Renal pelvis (tissue), 4 donors: ENCODE data around the gene NSUN2. TPM values are rescaled to one million over a fixed set of nuclear protein-coding genes. Genes with fewer than 3 reads are reported as not detected.
A peak's percentile ranks its signal among the peaks of the same experiment; 100 is the strongest.
"Not testable (repeated sequence)": the region's sequence is repeated elsewhere in the genome, so short reads cannot be mapped to it uniquely, and the experiment has no call there.

Source experiments
- DNase-seq: peaks from one replicate; pipeline ENCODE4 v3.0.0-alpha.2; 2013
- polyA plus RNA-seq, 3 donors: library from polyadenylated mRNA; unstranded; fragments of 120-200 nt; gene quantifications; one replicate each; pipeline ENCODE4 v1.2.1, GENCODE V29; 2013; ENCODE audit not compliant: insufficient read length in 3 of 3

Gene NSUN2
- polyA plus RNA-seq, 3 donors = 46.1 to 101 (median 61.8) TPM

DNA sequence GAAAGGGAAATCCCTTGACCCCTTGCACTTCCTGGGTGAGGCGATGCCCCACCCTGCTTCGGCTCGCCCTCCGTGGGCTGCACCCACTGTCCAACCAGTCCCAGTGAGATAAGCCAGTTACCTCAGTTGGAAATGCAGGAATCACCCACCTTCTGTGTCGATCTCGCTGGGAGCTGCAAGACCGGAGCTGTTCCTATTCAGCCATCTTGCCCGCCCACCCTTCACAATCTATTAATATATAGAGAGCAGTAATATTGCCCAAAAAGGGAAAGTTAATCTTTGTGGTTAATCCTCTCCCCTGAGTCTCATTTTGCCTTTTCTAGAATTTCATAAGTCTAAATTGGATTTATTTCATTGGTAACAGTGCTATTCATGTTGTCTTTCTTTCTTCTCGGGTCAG is 16.8 kb upstream of the NSUN2 start:
- DNase-seq = no peak

DNA sequence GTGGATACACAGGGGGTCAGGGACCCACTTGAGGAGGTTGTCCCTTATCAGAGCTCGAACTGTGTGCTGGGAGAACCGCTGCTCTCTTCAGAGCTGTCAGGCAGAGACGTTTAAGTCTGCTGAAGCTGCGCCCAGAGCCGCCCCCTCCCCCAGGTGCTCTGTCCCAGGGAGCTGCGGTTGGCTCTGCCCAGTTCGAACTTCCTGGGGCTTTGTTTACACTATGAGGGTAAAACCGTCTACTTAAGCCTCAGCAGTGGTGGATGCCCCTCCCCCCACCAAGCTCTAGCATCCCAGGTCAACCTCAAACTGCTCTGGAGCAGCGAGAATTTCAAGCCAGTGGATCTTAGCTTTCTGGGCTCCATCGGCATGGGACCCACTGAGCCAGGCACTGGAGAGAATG is 16.3 kb upstream of the NSUN2 start:
- no peak for DNase-seq

DNA sequence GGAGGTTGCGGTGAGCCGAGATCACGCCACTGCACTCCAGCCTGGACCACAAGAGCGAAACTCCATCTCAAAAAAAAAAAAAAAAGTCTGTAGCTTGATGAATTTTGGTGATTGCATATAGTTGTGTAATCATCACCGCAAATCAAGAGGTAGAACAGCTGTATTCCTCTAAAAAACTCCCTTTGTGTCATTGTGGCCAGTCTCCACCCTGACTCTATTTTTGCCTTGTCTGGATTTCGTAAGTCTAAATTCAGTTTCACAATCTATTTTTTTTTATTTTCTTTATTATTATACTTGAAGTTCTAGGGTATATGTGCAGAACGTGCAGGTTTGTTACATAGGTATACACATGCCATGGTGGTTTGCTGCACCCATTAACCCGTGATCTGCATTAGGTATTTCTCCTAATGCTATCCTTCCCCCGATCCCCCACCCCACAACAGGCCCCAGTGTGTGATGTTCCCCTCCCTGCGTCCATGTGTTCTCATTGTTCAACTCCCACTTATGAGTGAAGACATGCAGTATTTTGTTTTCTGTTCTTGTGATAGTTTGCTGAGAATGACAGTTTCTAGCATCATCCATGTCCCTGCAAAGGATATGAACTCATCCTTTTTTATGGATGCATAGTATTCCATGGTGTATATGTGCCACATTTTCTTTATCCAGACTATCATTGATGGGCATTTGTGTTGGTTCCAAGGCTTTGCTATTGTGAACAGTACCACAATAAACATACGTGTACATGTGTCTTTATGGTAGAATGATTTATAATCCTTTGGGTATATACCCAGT is 12.9 kb upstream of the NSUN2 start:
- not testable (repeated sequence) for DNase-seq

DNA sequence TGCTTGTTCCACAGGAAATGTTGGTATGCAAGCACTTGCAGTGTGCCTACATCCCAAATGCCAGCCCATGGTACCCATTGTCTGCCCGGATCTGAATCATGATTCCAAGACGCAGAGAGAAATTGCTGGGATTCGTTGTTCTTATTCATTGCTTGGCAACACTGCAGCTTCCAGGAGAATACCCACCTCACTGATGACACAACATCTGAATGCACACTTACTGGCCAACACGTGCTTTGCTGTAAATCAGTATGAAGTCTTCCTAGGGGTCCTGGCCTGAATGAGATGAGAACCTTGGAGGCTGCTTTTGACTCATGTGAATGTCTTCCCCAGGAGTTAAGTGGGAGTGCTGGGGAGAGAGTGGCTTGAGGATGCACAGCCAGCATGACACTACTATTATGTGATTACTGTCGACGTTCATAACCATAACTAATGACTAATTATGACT is 12.0 kb upstream of the NSUN2 start:
- no peak for DNase-seq

DNA sequence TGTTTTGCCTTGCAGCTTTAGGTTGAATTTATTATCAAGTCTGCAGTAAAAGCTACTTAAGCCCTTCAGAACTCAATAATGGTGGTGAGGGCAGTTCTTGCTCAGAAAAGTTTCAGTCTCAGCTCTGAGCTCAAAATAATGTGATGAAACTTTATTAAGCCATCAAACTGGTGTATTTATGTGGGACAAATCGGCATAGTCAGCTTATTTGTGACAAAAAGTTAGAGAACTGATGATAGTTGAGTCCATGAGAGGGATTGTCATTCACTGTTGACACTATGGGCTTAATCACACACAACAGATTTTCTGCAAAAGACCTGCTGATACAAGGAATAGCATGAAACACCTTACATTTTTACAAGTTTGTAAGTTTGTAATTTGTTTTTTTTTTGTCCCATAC is 9.8 kb upstream of the NSUN2 start:
- no peak for DNase-seq

DNA sequence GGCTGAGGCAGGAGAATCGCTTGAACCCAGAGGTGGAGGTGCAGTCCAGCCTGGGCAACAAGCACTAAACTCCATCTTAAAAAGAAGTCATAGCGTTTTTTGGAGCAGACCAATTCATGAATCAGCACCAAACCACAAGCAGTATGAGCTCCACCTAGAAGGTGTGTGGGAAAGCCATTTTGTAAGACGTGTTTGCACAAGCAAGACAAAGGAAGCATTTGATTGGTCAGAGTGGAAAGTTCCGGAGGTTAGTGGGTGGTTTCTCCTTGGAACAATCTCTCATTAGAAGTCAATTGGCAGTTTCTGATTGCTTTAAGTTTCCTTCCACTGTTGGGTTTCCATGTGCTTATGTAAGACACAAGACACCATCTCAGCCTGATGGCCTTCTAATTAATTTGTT is 5.4 kb upstream of the NSUN2 start:
- no peak for DNase-seq

DNA sequence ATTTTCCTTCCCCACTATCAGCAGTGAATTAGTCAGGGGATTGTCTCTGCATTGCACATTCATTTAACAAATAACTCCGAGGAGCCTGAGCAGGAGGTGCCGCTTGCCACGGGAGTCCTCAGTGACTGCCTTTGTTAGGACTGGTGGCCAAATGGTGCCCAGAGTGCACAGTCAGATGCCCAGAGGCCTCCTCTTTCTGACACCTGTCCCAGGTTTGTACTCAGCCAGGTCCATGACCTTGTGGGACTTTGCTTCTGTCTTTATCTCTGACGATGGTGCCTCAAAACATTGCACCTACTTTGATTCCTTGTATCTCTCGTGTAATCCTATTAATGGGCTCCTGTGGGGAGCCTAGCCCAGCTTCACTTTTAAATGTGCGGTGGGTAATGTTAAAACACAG is 4.7 kb upstream of the NSUN2 start:
- no peak for DNase-seq

DNA sequence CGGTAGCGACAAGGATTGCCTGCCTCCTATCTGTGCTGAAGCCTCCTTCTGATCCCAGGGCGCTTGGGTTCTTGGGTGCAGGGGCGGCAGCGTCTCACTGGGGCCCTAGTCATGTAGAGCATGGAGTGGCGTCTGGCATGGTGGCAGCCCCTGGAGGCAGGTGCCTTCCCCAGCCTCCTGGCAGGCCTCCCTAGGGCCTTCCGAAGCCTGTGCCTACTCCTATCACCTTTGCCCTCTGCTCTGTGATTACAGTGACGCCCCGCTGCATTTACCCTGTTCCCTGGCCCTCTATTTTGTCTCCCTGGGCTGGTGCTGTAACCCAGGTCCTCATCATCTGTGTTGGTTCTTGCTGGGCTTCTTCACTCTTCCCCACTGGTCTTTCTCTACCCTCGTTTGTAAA is 4.2 kb upstream of the NSUN2 start:
- no peak for DNase-seq

DNA sequence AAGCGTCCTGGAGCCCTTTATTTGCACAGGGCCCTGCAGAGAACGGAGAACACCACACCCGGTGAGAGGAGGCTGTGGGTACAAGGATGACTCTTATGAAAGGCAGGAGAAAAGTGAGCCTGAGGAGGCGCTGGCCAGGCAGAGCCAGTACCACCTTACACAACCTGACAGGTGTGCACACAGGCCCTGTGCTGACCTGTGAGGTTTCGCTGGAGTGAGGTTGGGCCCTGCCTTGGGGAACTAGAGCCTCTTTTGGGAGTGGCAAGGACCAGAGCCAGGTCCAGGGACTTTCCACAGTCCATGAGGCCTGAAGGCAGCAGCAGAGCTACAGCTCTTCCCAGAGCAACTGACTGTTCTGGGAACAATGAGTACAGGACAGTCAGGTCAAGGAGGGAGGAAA is 3.4 kb upstream of the NSUN2 start:
- DNase-seq = no peak

DNA sequence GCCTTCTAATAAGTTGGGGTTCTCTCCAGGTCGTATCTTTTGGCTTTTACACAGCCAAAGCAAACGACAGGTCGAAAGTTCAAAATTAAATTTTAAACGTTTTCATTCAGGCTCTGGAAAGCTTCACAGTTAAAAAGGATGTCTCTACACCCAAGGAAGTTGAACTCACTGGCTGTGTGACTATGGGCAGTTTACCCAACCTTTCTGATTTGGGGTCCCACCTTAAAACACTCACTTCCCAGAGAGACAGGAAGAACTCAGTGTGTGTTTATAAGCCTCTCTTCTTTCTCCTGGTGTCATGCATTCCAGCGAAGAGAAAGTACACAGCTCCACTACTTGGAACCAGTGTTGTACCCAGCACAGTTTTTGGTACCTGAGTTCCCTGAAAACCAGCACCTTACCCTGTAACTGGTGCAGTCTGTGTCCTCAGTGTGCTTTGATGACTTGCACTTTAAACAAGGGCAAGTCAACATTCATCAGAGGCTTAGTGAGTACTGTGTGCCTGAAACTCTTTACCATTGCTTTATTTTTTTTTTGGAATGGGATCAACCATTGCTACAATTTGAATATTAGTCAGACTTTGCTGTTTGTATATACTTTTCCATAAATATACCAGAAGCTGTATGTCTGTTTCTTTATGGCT is 2.1 kb upstream of the NSUN2 start:
- no peak for DNase-seq

DNA sequence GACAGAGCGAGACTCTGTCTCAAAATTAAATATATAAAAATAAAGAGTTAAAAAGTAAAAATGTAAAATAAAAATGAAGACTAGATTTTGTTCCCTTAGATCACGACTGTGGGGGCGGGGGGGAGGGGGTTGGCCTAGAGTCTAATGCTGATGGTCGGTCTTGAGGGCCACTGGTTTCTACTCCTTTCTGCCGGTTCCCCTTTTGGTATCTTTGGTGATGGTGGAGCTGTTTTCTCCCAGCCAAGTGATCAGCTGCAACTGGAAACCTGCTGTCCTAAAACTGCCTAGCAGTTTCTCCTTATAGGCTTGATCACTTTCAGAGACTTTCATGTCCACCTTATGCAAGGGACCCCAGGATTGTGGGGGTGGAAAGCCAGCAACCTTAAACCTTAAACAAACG is 1.5 kb upstream of the NSUN2 start:
- no peak for DNase-seq

DNA sequence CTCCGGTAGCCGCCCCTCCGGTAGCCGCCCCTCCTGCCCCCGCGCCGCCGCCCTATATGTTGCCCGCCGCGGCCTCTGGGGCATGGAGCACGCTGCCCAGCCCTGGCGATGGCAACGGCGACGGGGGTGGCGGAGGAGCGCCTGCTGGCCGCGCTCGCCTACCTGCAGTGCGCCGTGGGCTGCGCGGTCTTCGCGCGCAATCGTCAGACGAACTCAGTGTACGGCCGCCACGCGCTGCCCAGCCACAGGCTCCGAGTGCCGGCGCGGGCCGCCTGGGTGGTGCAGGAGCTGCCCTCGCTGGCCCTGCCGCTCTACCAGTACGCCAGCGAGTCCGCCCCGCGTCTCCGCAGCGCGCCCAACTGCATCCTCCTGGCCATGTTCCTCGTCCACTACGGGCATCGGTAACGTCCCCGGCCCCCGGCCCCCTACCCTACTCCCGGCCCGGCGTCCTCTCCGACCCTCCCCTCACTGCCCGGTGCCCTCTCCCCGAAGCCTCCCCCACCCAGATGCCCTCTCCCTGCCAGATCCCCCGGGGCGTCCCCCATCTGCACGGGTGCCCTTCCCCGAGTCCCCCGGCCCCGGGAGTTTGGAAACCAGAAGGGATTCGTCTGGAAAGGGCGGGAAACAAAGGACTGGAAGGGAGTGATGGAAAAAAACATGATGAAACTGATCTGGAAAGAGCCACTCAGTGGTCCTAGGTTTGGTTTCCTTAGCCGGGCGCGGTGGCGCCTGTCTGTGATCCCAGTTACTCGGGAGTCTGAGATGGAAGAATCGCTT is 813 bp upstream of the NSUN2 start:
- DNase-seq = peak; percentile 24

DNA sequence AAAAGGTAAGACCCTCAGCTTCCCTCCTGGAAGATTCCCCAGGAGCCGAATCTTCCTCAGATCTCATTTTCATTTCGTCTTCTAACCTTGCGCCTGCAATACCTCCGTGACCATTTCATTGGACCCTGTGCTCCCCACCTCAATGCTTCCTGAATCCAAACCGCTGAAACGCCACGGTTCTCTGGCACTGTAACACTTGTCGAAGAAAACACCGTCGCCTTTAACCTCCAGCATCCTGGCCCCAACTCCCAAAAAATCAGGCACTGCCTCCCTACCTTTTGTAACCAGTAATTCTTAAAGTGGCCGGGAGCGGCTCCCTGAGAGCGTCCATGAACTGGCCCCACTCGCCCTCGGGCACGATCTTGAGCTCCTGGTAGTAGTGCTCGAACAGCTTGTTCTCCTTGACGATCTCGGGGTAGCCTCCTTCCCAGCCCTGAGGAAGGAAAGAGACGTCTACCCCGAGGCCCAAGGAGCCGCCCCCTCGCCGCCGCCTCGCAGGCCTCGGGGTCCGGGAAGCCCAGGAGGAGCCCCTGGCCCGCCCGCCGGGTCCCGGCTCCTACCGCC is 438 bp downstream of the NSUN2 start:
- DNase-seq = no peak

DNA sequence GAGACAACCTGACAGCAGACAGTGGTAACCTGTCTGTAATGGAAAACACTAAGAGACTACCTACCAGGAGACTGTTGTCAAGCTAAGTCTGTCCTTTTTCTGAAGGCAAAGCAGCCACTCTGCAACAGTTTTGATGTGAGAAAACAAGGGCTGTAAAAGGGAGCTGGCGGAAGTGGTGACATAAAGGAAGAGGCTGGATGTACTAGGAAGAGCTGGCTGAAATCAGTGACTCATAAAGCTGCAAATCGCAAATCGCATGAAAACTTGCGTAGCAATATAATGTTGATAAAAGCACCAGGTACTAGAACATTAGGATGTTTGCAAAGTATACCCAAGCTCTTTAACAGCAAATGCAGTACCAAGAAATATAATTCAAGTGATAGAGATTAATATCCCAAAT is 1.4 kb downstream of the NSUN2 start:
- no peak for DNase-seq

DNA sequence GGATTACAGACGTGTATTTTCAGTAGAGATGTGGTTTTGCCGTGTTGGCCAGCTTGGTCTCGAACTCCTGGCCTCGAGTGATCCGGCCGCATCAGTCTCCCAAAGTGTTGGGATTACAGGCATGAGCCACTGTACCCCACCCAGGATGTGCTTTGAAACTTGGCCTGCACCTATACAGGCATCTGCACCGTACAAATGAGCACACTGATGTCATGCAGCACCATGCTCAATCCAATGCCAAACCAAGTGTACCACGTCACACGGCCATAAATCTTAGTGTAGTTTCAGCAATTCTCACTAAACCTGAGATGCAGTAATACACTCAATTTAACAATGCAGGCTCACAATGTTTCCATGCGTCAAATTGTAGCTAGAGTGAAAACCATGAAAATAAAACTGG is 6.3 kb downstream of the NSUN2 start:
- DNase-seq = no peak

DNA sequence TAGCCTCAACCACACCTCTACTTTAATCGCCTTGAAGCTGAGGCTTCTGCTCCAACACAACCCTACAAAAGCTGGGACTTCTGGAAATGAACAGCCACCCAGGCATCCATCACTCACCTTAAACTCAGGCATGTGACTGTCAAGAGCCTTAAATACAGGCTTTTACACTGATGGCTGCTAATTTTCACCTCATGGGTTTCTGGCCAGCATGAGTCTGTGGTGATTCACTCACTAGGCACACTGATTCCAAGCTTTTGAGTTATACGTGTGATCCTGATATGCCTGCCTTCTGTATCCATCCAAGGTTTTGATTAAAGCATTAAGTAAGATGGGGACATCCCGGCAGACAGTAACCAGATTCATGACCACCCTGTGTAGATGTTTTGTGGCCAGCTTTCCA is 8.9 kb downstream of the NSUN2 start:
- DNase-seq = no peak

DNA sequence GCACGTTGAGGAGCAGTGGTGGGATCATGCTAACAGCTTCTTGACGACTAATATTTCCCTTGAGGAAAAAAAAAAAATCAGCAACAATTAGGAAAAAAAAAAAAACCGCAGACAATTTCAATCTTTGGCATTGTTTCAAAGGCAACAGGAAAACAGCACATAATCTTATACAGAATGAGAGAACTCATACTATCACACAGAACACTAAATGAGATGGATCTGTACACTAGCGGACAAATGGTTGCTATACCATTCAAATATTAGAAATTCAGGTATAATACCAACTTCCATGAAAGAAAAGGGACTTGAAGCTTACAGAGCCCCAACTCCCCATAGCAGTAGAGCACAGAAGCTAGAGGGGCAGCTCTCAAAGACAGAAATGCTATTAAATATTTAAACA is 9.6 kb downstream of the NSUN2 start:
- no peak for DNase-seq

DNA sequence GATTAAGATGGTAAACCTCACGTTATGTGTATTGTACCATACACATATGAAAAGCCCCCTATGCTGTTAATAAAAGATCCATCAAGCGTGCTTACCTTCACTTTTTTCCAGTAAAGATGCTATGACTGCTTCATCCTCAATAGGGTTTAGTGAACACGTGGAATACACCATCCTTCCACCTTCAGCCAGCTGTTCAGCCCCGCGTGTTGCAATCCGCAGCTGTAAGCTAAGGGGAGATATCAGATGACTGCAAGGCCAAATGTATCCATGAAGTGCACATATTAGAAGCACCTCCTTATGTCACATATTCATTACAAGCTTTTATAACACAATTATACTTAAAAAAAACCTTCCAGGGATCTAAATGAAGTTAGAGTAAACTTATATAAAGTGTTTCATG is 16.2 kb downstream of the NSUN2 start:
- DNase-seq = no peak

DNA sequence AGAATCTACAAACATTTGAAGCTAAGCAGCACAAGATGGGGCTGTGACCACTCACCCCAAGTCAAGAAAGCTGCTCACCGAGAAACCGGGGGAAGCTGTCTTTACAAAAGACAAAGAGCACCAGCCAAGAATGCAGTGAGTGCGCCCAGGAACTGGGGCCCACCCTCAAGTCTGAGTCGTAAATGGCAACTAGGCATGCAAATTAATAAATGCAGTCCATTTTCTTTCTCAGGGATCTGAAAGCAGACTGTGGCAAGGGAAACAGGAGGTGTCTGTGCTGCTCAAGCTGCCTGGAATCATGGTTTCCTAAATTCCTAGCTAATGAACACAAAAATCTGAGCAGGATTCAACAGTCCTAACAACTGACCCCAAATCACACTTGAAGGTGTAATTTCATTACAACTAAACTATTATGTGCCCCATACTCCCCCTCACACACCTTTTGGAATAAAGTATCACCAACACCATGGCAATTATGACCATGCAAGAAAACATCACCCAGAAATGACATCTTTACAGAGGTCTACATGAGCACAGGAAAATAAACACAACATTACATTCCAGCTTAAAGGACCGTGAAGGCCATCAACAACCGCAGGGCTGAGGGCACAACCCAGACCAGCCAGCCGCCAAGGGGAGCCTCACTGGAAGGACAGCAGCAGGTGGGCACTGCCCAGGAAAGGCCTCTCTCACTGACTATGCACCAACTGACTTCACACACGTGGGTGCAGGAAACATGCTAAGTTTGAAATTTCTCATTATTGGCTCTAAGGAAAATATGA is 17.6 kb downstream of the NSUN2 start:
- no peak for DNase-seq

DNA sequence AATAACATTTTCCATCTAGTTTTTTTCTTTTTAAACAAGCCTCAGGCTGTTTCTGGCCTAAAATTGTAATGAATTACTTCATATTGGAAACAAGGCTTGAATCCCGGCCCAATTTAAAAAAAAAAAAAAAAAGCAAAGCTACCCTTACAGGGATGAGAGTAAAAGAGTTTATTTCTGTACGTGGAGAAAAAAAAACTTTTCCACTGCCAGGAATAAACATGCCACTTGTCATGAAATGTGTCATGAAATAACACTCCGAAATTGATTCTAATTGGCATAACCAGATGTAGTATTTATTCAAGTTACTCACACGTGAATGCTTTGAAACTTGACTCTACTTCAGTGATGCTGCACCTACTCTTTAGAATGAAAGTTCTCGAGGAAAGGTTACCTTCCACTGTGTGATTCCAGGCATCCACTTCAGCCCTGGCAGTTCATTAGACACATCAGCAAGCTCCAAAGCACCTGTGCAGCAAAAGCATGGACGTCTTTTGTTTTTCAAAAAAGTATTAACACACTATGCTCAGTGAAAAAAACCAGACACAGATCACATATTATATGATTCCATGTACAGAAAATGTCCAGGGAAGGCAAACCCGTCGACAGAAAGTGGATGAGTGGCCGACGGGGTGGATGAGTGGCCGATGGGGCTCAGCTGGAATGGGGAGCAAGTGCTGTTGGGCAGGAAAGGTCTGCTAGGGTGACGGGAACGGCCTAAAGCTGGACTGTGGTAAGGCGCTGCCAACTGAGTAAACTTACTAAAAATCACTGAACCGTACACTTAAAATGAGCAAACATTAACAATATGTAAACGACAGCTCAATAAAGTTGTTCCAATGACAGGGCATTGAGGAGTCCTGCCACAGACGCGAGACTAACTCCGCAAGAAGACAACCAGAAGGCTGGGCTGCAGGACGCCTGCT is 21.2 kb downstream of the NSUN2 start:
- no peak for DNase-seq

DNA sequence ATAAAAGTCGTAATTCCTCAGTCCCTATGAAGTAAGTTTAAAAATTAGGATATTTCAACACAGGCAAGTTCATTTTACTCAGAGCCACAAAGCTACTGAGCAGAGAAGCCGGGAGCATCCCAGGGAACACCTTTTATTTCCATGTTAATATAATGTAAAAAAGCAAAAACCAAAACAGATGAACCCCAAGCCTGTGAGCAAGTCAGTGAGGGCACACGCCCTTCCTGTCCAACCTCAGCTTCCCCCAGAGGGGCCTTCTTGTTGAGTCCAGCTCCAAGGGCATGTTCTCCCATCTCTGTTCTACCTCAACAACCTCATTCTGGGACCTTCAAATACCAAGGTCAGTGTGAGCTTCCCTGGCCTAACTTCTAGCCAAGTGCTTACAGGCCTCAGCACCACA is 24.8 kb downstream of the NSUN2 start:
- no peak for DNase-seq
